Measurements from ENCODE around the gene E2F4. TPM values are rescaled to one million over a fixed set of nuclear protein-coding genes. Genes with fewer than 3 reads are reported as not detected.
A peak's percentile ranks its signal among the peaks of the same experiment; 100 is the strongest.

Gene E2F4
- total and polyA plus RNA-seq, 11 donors = 25.2 to 71.3 (median 33.7) TPM

DNA sequence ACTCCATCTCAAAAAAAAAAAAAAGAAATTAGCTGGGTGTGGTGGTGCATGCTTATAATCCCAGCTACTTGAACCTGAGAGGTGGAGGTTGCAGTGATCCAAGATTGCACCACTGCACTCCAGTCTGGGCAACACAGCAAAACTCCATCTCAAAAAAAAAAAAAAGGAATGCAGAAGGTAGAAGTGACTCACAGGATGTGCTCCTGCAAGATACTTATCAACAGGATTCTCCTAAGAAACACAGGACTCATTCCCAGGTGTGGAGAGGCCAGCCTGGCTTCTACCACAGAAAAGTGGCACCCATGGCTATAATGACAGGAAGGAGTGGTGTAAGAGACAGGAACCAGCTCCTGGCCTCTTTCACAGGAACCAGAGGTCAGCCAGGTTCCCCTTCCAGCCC is 20.8 kb downstream of the E2F4 start:
- Histone ChIP-seq H3K27me3 (no peaks in the 10 kb centered on the region), H3K4me1 (peaks cover 8 to 40% (median 25%) of the 10 kb centered on the region in 12 donors), H3K4me3 (no peak overlapping the region), H3K27ac (no peak overlapping the region), H3K9me3 (no peaks in the 10 kb centered on the region), H3K36me3 (peaks cover 0 to 4% (median 0%) of the 10 kb centered on the region in 9 donors)
- DNase-seq = no peak
- no peak for ATAC-seq
- intact Hi-C loops (cut with DNase I) = no loop called here
- TF ChIP-seq CTCF (IDR thresholded peaks at IDR 0.05) (no peak), POLR2A (IDR thresholded peaks at IDR 0.05) (no peak)

DNA sequence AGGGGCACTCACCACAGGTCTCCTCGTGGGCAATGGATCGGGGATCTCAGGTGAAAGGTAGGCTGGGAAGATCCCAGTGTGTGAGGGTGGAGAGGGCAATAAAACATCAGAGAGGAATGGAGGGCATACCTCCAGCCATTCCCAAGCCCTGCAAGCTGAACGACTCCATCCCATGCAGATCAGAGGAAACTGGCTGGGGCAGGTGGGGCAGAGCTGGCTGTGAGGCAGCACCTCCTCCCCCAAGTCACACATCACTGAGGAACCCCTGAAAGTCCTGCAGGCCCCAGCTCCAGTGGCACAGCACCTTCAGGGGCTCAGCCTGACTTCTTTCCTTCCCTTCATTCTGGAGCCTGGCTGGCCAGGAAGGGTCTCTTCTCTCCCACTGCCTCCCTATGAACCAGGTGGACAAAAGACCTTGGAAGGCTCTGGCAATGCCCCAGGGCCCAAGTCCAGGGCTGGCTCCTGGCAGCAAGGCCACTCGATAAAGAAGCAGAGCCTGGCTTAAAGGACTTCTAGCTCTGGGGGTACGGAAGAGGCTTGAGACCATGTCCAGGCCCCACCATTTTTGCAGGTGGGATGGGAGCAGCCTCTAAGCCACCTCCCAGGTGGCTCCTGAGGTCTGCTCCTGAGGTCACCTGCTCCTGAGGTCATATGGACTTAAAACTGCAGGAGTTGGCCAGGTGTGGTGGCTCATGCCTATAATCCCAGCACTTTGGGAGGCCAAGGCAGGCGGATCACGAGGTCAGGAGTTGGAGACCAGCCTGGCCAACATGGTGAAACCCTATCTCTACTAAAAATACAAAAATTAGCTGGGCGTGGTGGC is 21.5 kb downstream of the E2F4 start:
- no peak overlapping the region for H3K4me3 ChIP-seq
- H3K36me3 ChIP-seq = peaks cover 0 to 4% (median 0%) of the 10 kb centered on the region in 9 donors
- WGBS, 4 donors = 74 to 80% (median 75%) methylated on average over 6 to 8 of the region's 8 CpGs
- TF ChIP-seq CTCF (IDR thresholded peaks at IDR 0.05) (no peak), POLR2A (IDR thresholded peaks at IDR 0.05) (no peak)
- no peaks in the 10 kb centered on the region for H3K9me3 ChIP-seq
- no peaks in the 10 kb centered on the region for H3K27me3 ChIP-seq
- intact Hi-C loops (cut with DNase I) = no loop called here
- ATAC-seq (no peak), DNase-seq (no peak)
- H3K27ac ChIP-seq = no peak overlapping the region
- H3K4me1 ChIP-seq = peaks cover 8 to 47% (median 30%) of the 10 kb centered on the region in 12 donors

DNA sequence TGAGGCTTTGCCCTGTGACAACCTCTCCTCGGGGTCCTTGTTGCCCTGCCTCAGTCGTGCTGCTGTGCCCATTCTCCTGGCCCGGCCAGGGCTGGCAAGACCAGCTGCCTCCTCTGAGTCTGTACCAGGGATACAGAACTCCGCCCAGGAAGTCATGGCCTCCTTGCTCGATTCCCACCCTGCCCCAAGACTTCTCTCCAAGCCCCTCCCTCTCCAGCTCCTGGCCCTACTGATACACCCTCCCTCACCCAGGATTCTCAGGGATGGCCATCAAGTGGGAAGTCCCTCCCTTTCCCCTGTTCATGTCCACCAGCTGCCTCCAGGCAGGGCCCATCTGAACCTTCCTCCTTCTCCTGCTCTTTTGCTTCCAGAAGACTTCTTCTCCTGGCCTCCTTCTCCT is 23.8 kb downstream of the E2F4 start:
- no peaks in the 10 kb centered on the region for H3K27me3 ChIP-seq
- H3K4me3 ChIP-seq = no peak overlapping the region
- ATAC-seq (peak in 1 of 4 donors; percentile 7), DNase-seq (no peak)
- intact Hi-C loops (cut with DNase I) = no loop called here
- TF ChIP-seq CTCF (IDR thresholded peaks at IDR 0.05) = no peak
- no peak for TF ChIP-seq POLR2A (IDR thresholded peaks at IDR 0.05)
- no peak overlapping the region for H3K27ac ChIP-seq
- no peaks in the 10 kb centered on the region for H3K9me3 ChIP-seq
- peaks cover 0 to 5% (median 0%) of the 10 kb centered on the region in 9 donors for H3K36me3 ChIP-seq
- H3K4me1 ChIP-seq = peaks cover 8 to 47% (median 31%) of the 10 kb centered on the region in 12 donors
- WGBS, 4 donors = 71 to 84% (median 74%) methylated on average over 5 of the region's 5 CpGs

DNA sequence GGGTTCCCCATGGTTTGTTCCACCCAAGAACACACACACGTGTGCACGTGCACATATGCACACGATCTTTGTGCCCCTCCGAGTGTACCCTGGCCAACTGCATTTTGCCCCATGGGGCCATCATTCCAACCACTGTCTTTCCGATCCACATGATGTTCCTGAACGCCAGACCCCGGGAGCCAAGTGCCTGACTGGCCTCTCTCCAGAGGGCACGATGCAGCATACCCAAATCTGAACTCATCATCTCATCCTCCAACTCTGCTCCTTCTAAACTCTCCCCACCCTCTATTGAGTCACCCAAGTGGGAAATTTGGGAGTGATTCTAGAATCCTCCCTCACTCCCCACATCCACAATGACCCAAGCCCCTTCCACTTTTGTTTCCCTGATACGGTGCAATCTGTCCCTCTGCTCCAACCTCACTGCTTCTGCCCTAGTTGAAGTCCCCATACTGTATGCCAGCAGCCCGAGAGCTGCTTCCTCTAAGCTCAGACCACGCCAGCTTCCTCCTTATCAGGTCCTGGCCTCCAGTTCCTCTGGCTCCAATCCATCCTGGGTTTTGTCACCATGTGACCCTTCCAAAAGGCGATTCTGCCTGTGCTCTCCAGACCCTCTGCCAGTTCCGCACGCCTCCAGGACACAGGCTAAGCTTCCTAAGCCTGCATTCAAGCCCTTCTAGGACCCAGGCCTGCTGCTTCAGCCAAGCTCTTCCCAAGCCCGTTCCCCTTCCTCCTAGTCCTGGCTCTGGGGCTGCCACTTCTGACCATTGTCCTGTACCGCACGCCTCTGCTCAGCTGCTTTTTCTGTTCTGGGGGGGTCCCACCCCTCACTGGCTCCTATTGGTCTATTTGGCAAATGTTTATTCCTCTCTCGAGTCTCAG is 24.9 kb downstream of the E2F4 start:
- WGBS, 4 donors = 33 to 38% (median 35%) methylated on average over 18 of the region's 18 CpGs
- H3K4me1 ChIP-seq = peaks cover 8 to 47% (median 31%) of the 10 kb centered on the region in 12 donors
- ATAC-seq = peak; percentile 82 to 93 (median 90)
- TF ChIP-seq CTCF (IDR thresholded peaks at IDR 0.05) = no peak
- peak in 1 of 2 donors; percentile 16 for TF ChIP-seq POLR2A (IDR thresholded peaks at IDR 0.05)
- peak in 4 of 5 donors; percentile 77 to 84 (median 80) for DNase-seq
- peak overlapping the region; percentile 21 to 85 (median 70) for H3K27ac ChIP-seq
- peaks cover 0 to 5% (median 0%) of the 10 kb centered on the region in 9 donors for H3K36me3 ChIP-seq
- peak overlapping the region in 1 of 12 donors; percentile 0 for H3K4me3 ChIP-seq
- no peaks in the 10 kb centered on the region for H3K9me3 ChIP-seq
- intact Hi-C loops (cut with DNase I) = no loop called here
- no peaks in the 10 kb centered on the region for H3K27me3 ChIP-seq

Data from heart left ventricle (tissue), 16 donors.